ENCODE measurements around the gene RTCA.
A peak's percentile ranks its signal among the peaks of the same experiment; 100 is the strongest.
"Not testable (repeated sequence)": the region's sequence is repeated elsewhere in the genome, so short reads cannot be mapped to it uniquely, and the experiment has no call there.

The RTCA gene

GRCh38 chr1:100265931-100266740 is at the start of gene RTCA:
Gene RTCA, plus strand, starts transcription at chr1:100266216. Its CDS starts 160 bp downstream, at chr1:100266376.
- Histone ChIP-seq H3K36me3 (ENCODE audit: control insufficient read depth in 2 of 2, insufficient read depth in 2 of 2, low read length in 2 of 2) (peaks cover 12 to 15% of the 10 kb centered on the region in 2 donors), H3K9me3 (ENCODE audit: control insufficient read depth in 2 of 2, low read length in 2 of 2) (no peaks in the 10 kb centered on the region), H3K4me3 (ENCODE audit: low read length in 2 of 2) (peak within 1 kb of the TSS; percentile 97), H3K27ac (ENCODE audit: low read length) (peak within 1 kb of the TSS; percentile 64), H3K9ac (ENCODE audit: low read length in 2 of 2) (peak within 1 kb of the TSS; percentile 84 to 90), H3K27me3 (ENCODE audit: control insufficient read depth in 1 of 2, insufficient read depth in 2 of 2, low read length in 2 of 2) (no peaks in the 10 kb centered on the region), H3K4me1 (ENCODE audit: control insufficient read depth, insufficient read depth, low read length) (peaks cover 12% of the 10 kb centered on the region)

- Histone ChIP-seq H3K27ac (ENCODE audit: low read length) (no peak overlapping the region), H3K9ac (ENCODE audit: low read length in 2 of 2) (no peak overlapping the region), H3K36me3 (ENCODE audit: control insufficient read depth in 2 of 2, insufficient read depth in 2 of 2, low read length in 2 of 2) (peaks cover 10% of the 10 kb centered on the region in 2 donors), H3K4me3 (ENCODE audit: low read length in 2 of 2) (no peak overlapping the region), H3K27me3 (ENCODE audit: control insufficient read depth in 1 of 2, insufficient read depth in 2 of 2, low read length in 2 of 2) (no peaks in the 10 kb centered on the region), H3K4me1 (ENCODE audit: control insufficient read depth, insufficient read depth, low read length) (no peaks in the 10 kb centered on the region), H3K9me3 (ENCODE audit: control insufficient read depth in 2 of 2, low read length in 2 of 2) (no peaks in the 10 kb centered on the region)
Measured at GRCh38 chr1:100217834-100218233, 48.2 kb upstream of the RTCA start.

GRCh38 chr1:100219457-100219856 is 46.6 kb upstream of the RTCA start:
- Histone ChIP-seq H3K9ac (ENCODE audit: low read length in 2 of 2) (no peak overlapping the region), H3K4me1 (ENCODE audit: control insufficient read depth, insufficient read depth, low read length) (no peaks in the 10 kb centered on the region), H3K9me3 (ENCODE audit: control insufficient read depth in 2 of 2, low read length in 2 of 2) (no peaks in the 10 kb centered on the region), H3K4me3 (ENCODE audit: low read length in 2 of 2) (no peak overlapping the region), H3K27ac (ENCODE audit: low read length) (no peak overlapping the region), H3K27me3 (ENCODE audit: control insufficient read depth in 1 of 2, insufficient read depth in 2 of 2, low read length in 2 of 2) (no peaks in the 10 kb centered on the region), H3K36me3 (ENCODE audit: control insufficient read depth in 2 of 2, insufficient read depth in 2 of 2, low read length in 2 of 2) (peaks cover 2 to 10% of the 10 kb centered on the region in 2 donors)

GRCh38 chr1:100219883-100220282 is 46.1 kb upstream of the RTCA start:
- Histone ChIP-seq H3K4me1 (ENCODE audit: control insufficient read depth, insufficient read depth, low read length) (no peaks in the 10 kb centered on the region), H3K9me3 (ENCODE audit: control insufficient read depth in 2 of 2, low read length in 2 of 2) (no peaks in the 10 kb centered on the region), H3K27ac (ENCODE audit: low read length) (no peak overlapping the region), H3K27me3 (ENCODE audit: control insufficient read depth in 1 of 2, insufficient read depth in 2 of 2, low read length in 2 of 2) (no peaks in the 10 kb centered on the region), H3K9ac (ENCODE audit: low read length in 2 of 2) (no peak overlapping the region), H3K4me3 (ENCODE audit: low read length in 2 of 2) (no peak overlapping the region), H3K36me3 (ENCODE audit: control insufficient read depth in 2 of 2, insufficient read depth in 2 of 2, low read length in 2 of 2) (peaks cover 0 to 10% of the 10 kb centered on the region in 2 donors)

- Histone ChIP-seq H3K36me3 (ENCODE audit: control insufficient read depth in 2 of 2, insufficient read depth in 2 of 2, low read length in 2 of 2) (peaks cover 0 to 10% of the 10 kb centered on the region in 2 donors), H3K27me3 (ENCODE audit: control insufficient read depth in 1 of 2, insufficient read depth in 2 of 2, low read length in 2 of 2) (no peaks in the 10 kb centered on the region), H3K4me1 (ENCODE audit: control insufficient read depth, insufficient read depth, low read length) (no peaks in the 10 kb centered on the region), H3K9me3 (ENCODE audit: control insufficient read depth in 2 of 2, low read length in 2 of 2) (no peaks in the 10 kb centered on the region), H3K27ac (ENCODE audit: low read length) (no peak overlapping the region), H3K9ac (ENCODE audit: low read length in 2 of 2) (no peak overlapping the region), H3K4me3 (ENCODE audit: low read length in 2 of 2) (no peak overlapping the region)
Measured at GRCh38 chr1:100222428-100222827, 43.6 kb upstream of the RTCA start.

- Histone ChIP-seq H3K36me3 (ENCODE audit: control insufficient read depth in 2 of 2, insufficient read depth in 2 of 2, low read length in 2 of 2) (peaks cover 11 to 27% of the 10 kb centered on the region in 2 donors), H3K4me3 (ENCODE audit: low read length in 2 of 2) (no peak overlapping the region), H3K9ac (ENCODE audit: low read length in 2 of 2) (no peak overlapping the region), H3K4me1 (ENCODE audit: control insufficient read depth, insufficient read depth, low read length) (no peaks in the 10 kb centered on the region), H3K27ac (ENCODE audit: low read length) (no peak overlapping the region), H3K27me3 (ENCODE audit: control insufficient read depth in 1 of 2, insufficient read depth in 2 of 2, low read length in 2 of 2) (no peaks in the 10 kb centered on the region), H3K9me3 (ENCODE audit: control insufficient read depth in 2 of 2, low read length in 2 of 2) (no peaks in the 10 kb centered on the region)
Measured at GRCh38 chr1:100229681-100230443, 36.2 kb upstream of the RTCA start.

GRCh38 chr1:100230765-100231164 is 35.3 kb upstream of the RTCA start:
- H3K27me3 ChIP-seq (ENCODE audit: control insufficient read depth in 1 of 2, insufficient read depth in 2 of 2, low read length in 2 of 2): no peaks in the 10 kb centered on the region
- H3K4me1 ChIP-seq (ENCODE audit: control insufficient read depth, insufficient read depth, low read length): no peaks in the 10 kb centered on the region
- H3K4me3 ChIP-seq (ENCODE audit: low read length in 2 of 2): no peak overlapping the region
- no peak overlapping the region for H3K9ac ChIP-seq (ENCODE audit: low read length in 2 of 2)
- H3K27ac ChIP-seq (ENCODE audit: low read length): no peak overlapping the region
- H3K9me3 ChIP-seq (ENCODE audit: control insufficient read depth in 2 of 2, low read length in 2 of 2): no peaks in the 10 kb centered on the region
- peaks cover 11 to 29% of the 10 kb centered on the region in 2 donors for H3K36me3 ChIP-seq (ENCODE audit: control insufficient read depth in 2 of 2, insufficient read depth in 2 of 2, low read length in 2 of 2)

GRCh38 chr1:100231721-100232120 is 34.3 kb upstream of the RTCA start:
- no peak overlapping the region for H3K9ac ChIP-seq (ENCODE audit: low read length in 2 of 2)
- H3K4me1 ChIP-seq (ENCODE audit: control insufficient read depth, insufficient read depth, low read length): no peaks in the 10 kb centered on the region
- H3K4me3 ChIP-seq (ENCODE audit: low read length in 2 of 2): no peak overlapping the region
- H3K27me3 ChIP-seq (ENCODE audit: control insufficient read depth in 1 of 2, insufficient read depth in 2 of 2, low read length in 2 of 2): no peaks in the 10 kb centered on the region
- H3K27ac ChIP-seq (ENCODE audit: low read length): no peak overlapping the region
- H3K9me3 ChIP-seq (ENCODE audit: control insufficient read depth in 2 of 2, low read length in 2 of 2): no peaks in the 10 kb centered on the region
- H3K36me3 ChIP-seq (ENCODE audit: control insufficient read depth in 2 of 2, insufficient read depth in 2 of 2, low read length in 2 of 2): peaks cover 13 to 29% of the 10 kb centered on the region in 2 donors

GRCh38 chr1:100232156-100232555 is 33.9 kb upstream of the RTCA start:
- H3K4me1 ChIP-seq (ENCODE audit: control insufficient read depth, insufficient read depth, low read length): no peaks in the 10 kb centered on the region
- no peak overlapping the region for H3K4me3 ChIP-seq (ENCODE audit: low read length in 2 of 2)
- peaks cover 17 to 31% of the 10 kb centered on the region in 2 donors for H3K36me3 ChIP-seq (ENCODE audit: control insufficient read depth in 2 of 2, insufficient read depth in 2 of 2, low read length in 2 of 2)
- no peaks in the 10 kb centered on the region for H3K27me3 ChIP-seq (ENCODE audit: control insufficient read depth in 1 of 2, insufficient read depth in 2 of 2, low read length in 2 of 2)
- H3K9me3 ChIP-seq (ENCODE audit: control insufficient read depth in 2 of 2, low read length in 2 of 2): no peaks in the 10 kb centered on the region
- no peak overlapping the region for H3K9ac ChIP-seq (ENCODE audit: low read length in 2 of 2)
- H3K27ac ChIP-seq (ENCODE audit: low read length): no peak overlapping the region

GRCh38 chr1:100233566-100233965 is 32.5 kb upstream of the RTCA start:
- peaks cover 17 to 29% of the 10 kb centered on the region in 2 donors for H3K36me3 ChIP-seq (ENCODE audit: control insufficient read depth in 2 of 2, insufficient read depth in 2 of 2, low read length in 2 of 2)
- not testable (repeated sequence) for H3K27me3 ChIP-seq (ENCODE audit: control insufficient read depth in 1 of 2, insufficient read depth in 2 of 2, low read length in 2 of 2); H3K27ac ChIP-seq (ENCODE audit: low read length); H3K4me1 ChIP-seq (ENCODE audit: control insufficient read depth, insufficient read depth, low read length); H3K4me3 ChIP-seq (ENCODE audit: low read length in 2 of 2); H3K9me3 ChIP-seq (ENCODE audit: control insufficient read depth in 2 of 2, low read length in 2 of 2); H3K9ac ChIP-seq (ENCODE audit: low read length in 2 of 2)

GRCh38 chr1:100234432-100234831 is 31.6 kb upstream of the RTCA start:
- H3K4me1 ChIP-seq (ENCODE audit: control insufficient read depth, insufficient read depth, low read length): no peaks in the 10 kb centered on the region
- no peak overlapping the region for H3K9ac ChIP-seq (ENCODE audit: low read length in 2 of 2)
- no peak overlapping the region for H3K27ac ChIP-seq (ENCODE audit: low read length)
- no peaks in the 10 kb centered on the region for H3K27me3 ChIP-seq (ENCODE audit: control insufficient read depth in 1 of 2, insufficient read depth in 2 of 2, low read length in 2 of 2)
- H3K9me3 ChIP-seq (ENCODE audit: control insufficient read depth in 2 of 2, low read length in 2 of 2): no peaks in the 10 kb centered on the region
- H3K36me3 ChIP-seq (ENCODE audit: control insufficient read depth in 2 of 2, insufficient read depth in 2 of 2, low read length in 2 of 2): peaks cover 17 to 28% of the 10 kb centered on the region in 2 donors
- no peak overlapping the region for H3K4me3 ChIP-seq (ENCODE audit: low read length in 2 of 2)

Measured in stomach smooth muscle (tissue), 2 donors.